ENCODE data around the gene CRLF3. TPM values are rescaled to one million over a fixed set of nuclear protein-coding genes. Genes with fewer than 3 reads are reported as not detected.

The CRLF3 gene
- total and polyA plus RNA-seq, 10 of the 15 experiments (the other 5 are each of a cell fraction or from before 2014, with no cell fraction given): 10.0 to 39.2 (median 26.7) TPM

GRCh38 chr17:30821871-30822723 is 2.4 kb downstream of the CRLF3 start:
- Histone ChIP-seq H3K9me3 (replicated peaks; ENCODE audit: control insufficient read depth, insufficient read depth, low read length) (no peaks in the 10 kb centered on the region), H4K20me1 (ENCODE audit: control insufficient read depth, insufficient read depth) (no peaks in the 10 kb centered on the region), H3K27ac (ENCODE audit: control insufficient read depth, insufficient read depth) (peak overlapping the region; percentile 84), H2AFZ (ENCODE audit: control insufficient read depth, low read depth, low read length) (no peak overlapping the region), H3K4me2 (ENCODE audit: control insufficient read depth, insufficient read depth) (peak overlapping the region; percentile 77), H3K4me3 (peak overlapping the region; percentile 82), H3K79me2 (ENCODE audit: control insufficient read depth, insufficient read depth, low read length) (peaks cover 64% of the 10 kb centered on the region), H3K9ac (ENCODE audit: control insufficient read depth, insufficient read depth, low read length) (peak overlapping the region; percentile 33), H3K27me3 (replicated peaks in 1 of 2; ENCODE audit: control insufficient read depth in 2 of 2, insufficient read depth in 2 of 2, low read length in 1 of 2) (no peaks in the 10 kb centered on the region), H3K4me1 (ENCODE audit: control insufficient read depth, insufficient read depth, low read length) (peaks cover 18% of the 10 kb centered on the region), H3K36me3 (ENCODE audit: control insufficient read depth in 2 of 2, insufficient read depth in 2 of 2, low read length in 1 of 2) (peaks cover 0 to 4% of the 10 kb centered on the region in 2 experiments; a peak in 1 of 4 replicates)
- SMC1A ChIA-PET (ENCODE audit: uncharacterized antibody, unreplicated experiment): interaction anchor here (0.6 to 3.5 kb wide), 5 partner anchors 10 to 401 kb away, joined by 3 to 43 read pairs (median 4); partner anchors contain the start of gene ATAD5
- no peak for ATAC-seq
- intact Hi-C loops (cut with micrococcal nuclease; ENCODE audit: unreplicated experiment) (loop anchor here (1.0 to 5.0 kb wide), 2 partner anchors 15 to 150 kb away; partner anchors contain the start of gene RNF135), in situ Hi-C loops (cut with MboI) (no loop called here)
- CTCF ChIA-PET: interaction anchor here (0.6 to 9.3 kb wide), 7 partner anchors 9 to 1149 kb away, joined by 3 to 145 read pairs (median 5); partner anchors contain the start of gene ATAD5
- POLR2A ChIA-PET: interaction anchor here (0.6 to 3.7 kb wide), 6 partner anchors 9 to 41 kb away, joined by 3 to 32 read pairs (median 6); partner anchors contain the start of gene ATAD5
- DNase-seq (ENCODE audit: low read depth, low spot score): no peak
- WGBS (ENCODE audit: insufficient coverage, insufficient replicate concordance, low lambda C conversion rate, missing lambda C conversion rate): 1% methylated on average over 7 of the region's 9 CpGs
- no peak for FAIRE-seq
- RAD21 ChIA-PET (ENCODE audit: unreplicated experiment): interaction anchor here (3.2 kb wide), 1 partner anchor 13 kb away, joined by 19 read pairs; no protein-coding TSS in a partner anchor
- BruUV-seq (replicated peaks): no TSS peak
- TF ChIP-seq CEBPB (IDR thresholded peaks at IDR 0.05; ENCODE audit: borderline replicate concordance in 1 of 2, low read depth in 2 of 2, low read length in 2 of 2) (no peak), RAD21 (IDR thresholded peaks at IDR 0.05; ENCODE audit: insufficient read depth, low read depth, low read length) (no peak), NFIC (IDR thresholded peaks at IDR 0.05; ENCODE audit: low read depth, low read length) (peak; percentile 61; the same call in 1 of the 2 replicates), STAT1 (conservative IDR thresholded peaks at IDR 0.05) (no peak), FOXM1 (IDR thresholded peaks at IDR 0.05; ENCODE audit: low read depth, low read length) (no peak), IRF5 (IDR thresholded peaks at IDR 0.05; ENCODE audit: borderline replicate concordance) (no peak), ATF2 (IDR thresholded peaks at IDR 0.05; ENCODE audit: low read length) (peak; percentile 47; the same call in 1 of the 2 replicates), GATAD2B (conservative IDR thresholded peaks at IDR 0.05; ENCODE audit: low read depth) (no peak), CTCF (IDR thresholded peaks at IDR 0.05 in 2 of 3, conservative IDR thresholded peaks at IDR 0.05 in 1 of 3; ENCODE audit: control insufficient read depth in 2 of 3, extremely low read depth in 1 of 3, insufficient read depth in 1 of 3, low read depth in 3 of 3, low read length in 3 of 3) (peak in 1 of 3 experiments; percentile 16; a peak in 2 of 6 replicates), ZZZ3 (IDR thresholded peaks at IDR 0.05; ENCODE audit: control insufficient read depth, insufficient read length, low read depth) (no peak), NKRF (conservative IDR thresholded peaks at IDR 0.05) (no peak), EED (IDR thresholded peaks at IDR 0.05; ENCODE audit: low read depth) (peak; percentile 21; the same call in 1 of the 2 replicates), JUNB (IDR thresholded peaks at IDR 0.05) (peak; percentile 59), EP300 (IDR thresholded peaks at IDR 0.05; ENCODE audit: borderline replicate concordance in 1 of 2, control insufficient read depth in 1 of 2, low read depth in 2 of 2, low read length in 2 of 2) (peak in 1 of 2 experiments; percentile 39; a peak in 1 of 4 replicates)

Measured in GM12878 (cell line).